Measurements from ENCODE around the gene PER3. TPM values are rescaled to one million over a fixed set of nuclear protein-coding genes. Genes with fewer than 3 reads are reported as not detected.

The PER3 gene
- total and polyA plus RNA-seq, 2 of the 13 experiments (the other 11 are each of a cell fraction or from before 2014, with no cell fraction given) = 3.0 to 6.0 TPM

DNA sequence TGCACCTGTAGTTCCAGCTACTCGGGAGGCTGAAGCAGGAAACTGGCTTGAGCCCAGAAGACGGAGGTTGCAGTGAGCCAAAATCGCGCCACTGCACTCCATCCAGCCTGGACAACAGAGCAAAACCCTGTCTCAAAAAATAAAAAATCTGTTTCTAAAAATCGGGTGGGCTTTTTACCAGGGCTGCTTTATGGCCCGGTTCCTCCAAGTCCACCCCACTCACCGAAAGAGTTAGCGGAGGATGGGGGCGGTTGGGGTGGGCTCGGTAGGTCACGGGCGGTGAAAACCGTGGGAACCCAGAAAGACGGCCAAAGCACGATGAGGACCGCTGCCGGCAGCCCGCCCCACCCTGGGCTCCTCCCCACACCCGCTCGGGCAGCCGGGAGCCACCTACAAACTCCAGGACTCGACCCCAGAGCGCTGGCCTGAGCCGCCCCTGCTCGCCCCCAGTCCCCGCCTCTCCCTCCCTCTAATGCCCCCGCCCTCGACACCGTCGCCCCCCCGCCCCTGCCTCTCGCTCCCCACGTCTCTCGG is 846 bp upstream of the PER3 start (continued):
- TF ChIP-seq LRRFIP1 (CRISPR knock-in tag; conservative IDR thresholded peaks at IDR 0.05) = no peak
- 0 out of 2 replicates have a peak, but pooled peaks have one; percentile 20 for TF ChIP-seq PHF8 (CRISPR knock-in tag; IDR thresholded peaks at IDR 0.05)
- TF ChIP-seq ZXDC (CRISPR knock-in tag; IDR thresholded peaks at IDR 0.05) = no peak
- TF ChIP-seq, protein P1, sequence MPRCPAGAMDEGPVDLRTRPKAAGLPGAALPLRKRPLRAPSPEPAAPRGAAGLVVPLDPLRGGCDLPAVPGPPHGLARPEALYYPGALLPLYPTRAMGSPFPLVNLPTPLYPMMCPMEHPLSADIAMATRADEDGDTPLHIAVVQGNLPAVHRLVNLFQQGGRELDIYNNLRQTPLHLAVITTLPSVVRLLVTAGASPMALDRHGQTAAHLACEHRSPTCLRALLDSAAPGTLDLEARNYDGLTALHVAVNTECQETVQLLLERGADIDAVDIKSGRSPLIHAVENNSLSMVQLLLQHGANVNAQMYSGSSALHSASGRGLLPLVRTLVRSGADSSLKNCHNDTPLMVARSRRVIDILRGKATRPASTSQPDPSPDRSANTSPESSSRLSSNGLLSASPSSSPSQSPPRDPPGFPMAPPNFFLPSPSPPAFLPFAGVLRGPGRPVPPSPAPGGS (CRISPR knock-in tag; IDR thresholded peaks at IDR 0.05) = no peak
- TF ChIP-seq ZNF317 (CRISPR knock-in tag; IDR thresholded peaks at IDR 0.05) = no peak
- no peak for TF ChIP-seq ZNF430 (CRISPR knock-in tag; IDR thresholded peaks at IDR 0.05)
- TF ChIP-seq, protein P2, sequence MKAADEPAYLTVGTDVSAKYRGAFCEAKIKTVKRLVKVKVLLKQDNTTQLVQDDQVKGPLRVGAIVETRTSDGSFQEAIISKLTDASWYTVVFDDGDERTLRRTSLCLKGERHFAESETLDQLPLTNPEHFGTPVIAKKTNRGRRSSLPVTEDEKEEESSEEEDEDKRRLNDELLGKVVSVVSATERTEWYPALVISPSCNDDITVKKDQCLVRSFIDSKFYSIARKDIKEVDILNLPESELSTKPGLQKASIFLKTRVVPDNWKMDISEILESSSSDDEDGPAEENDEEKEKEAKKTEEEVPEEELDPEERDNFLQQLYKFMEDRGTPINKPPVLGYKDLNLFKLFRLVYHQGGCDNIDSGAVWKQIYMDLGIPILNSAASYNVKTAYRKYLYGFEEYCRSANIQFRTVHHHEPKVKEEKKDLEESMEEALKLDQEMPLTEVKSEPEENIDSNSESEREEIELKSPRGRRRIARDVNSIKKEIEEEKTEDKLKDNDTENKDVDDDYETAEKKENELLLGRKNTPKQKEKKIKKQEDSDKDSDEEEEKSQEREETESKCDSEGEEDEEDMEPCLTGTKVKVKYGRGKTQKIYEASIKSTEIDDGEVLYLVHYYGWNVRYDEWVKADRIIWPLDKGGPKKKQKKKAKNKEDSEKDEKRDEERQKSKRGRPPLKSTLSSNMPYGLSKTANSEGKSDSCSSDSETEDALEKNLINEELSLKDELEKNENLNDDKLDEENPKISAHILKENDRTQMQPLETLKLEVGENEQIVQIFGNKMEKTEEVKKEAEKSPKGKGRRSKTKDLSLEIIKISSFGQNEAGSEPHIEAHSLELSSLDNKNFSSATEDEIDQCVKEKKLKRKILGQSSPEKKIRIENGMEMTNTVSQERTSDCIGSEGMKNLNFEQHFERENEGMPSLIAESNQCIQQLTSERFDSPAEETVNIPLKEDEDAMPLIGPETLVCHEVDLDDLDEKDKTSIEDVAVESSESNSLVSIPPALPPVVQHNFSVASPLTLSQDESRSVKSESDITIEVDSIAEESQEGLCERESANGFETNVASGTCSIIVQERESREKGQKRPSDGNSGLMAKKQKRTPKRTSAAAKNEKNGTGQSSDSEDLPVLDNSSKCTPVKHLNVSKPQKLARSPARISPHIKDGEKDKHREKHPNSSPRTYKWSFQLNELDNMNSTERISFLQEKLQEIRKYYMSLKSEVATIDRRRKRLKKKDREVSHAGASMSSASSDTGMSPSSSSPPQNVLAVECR (CRISPR knock-in tag; IDR thresholded peaks at IDR 0.05; ENCODE audit: borderline replicate concordance) = peak; percentile 48; the same call in 1 of the 2 replicates
- TF ChIP-seq ZNF367 (CRISPR knock-in tag; IDR thresholded peaks at IDR 0.05; ENCODE audit: borderline replicate concordance) = no peak
- TF ChIP-seq SRY (CRISPR knock-in tag; IDR thresholded peaks at IDR 0.05) = 0 out of 2 replicates have a peak, but pooled peaks have one; percentile 7
- no peak for TF ChIP-seq ZNF615 (CRISPR knock-in tag; IDR thresholded peaks at IDR 0.05; ENCODE audit: borderline replicate concordance)
- TF ChIP-seq CHCHD3 (CRISPR knock-in tag; IDR thresholded peaks at IDR 0.05) = no peak
- TF ChIP-seq, protein P3, sequence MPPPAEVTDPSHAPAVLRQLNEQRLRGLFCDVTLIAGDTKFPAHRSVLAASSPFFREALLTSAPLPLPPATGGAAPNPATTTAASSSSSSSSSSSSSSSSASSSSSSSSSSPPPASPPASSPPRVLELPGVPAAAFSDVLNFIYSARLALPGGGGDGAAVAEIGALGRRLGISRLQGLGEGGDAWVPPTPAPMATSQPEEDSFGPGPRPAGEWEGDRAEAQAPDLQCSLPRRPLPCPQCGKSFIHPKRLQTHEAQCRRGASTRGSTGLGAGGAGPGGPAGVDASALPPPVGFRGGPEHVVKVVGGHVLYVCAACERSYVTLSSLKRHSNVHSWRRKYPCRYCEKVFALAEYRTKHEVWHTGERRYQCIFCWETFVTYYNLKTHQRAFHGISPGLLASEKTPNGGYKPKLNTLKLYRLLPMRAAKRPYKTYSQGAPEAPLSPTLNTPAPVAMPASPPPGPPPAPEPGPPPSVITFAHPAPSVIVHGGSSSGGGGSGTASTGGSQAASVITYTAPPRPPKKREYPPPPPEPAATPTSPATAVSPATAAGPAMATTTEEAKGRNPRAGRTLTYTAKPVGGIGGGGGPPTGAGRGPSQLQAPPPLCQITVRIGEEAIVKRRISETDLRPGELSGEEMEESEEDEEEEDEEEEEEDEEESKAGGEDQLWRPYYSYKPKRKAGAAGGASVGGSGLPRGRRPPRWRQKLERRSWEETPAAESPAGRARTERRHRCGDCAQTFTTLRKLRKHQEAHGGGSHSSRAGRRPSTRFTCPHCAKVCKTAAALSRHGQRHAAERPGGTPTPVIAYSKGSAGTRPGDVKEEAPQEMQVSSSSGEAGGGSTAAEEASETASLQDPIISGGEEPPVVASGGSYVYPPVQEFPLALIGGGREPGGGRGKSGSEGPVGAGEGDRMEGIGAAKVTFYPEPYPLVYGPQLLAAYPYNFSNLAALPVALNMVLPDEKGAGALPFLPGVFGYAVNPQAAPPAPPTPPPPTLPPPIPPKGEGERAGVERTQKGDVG (CRISPR knock-in tag; IDR thresholded peaks at IDR 0.05; ENCODE audit: borderline replicate concordance) = no peak
